Fibroblast of lung (primary cell): ENCODE data around the gene SRRM2. TPM values are rescaled to one million over a fixed set of nuclear protein-coding genes. Genes with fewer than 3 reads are reported as not detected.

Source experiments
- DNase-seq, 2 donors: peaks; one replicate each; pipeline versions ENCODE4 v3.0.0 to v3.0.0-alpha.2; 2010; ENCODE audit warnings: low read depth in 2 of 2
- H2AFZ ChIP-seq: 2 replicates; pipeline ENCODE4 v1.5.1; 2012; ENCODE audit warnings: low read length, control low read depth, inconsistent platforms
- H3K27ac ChIP-seq: 2 replicates; pipeline ENCODE4 v1.5.1; 2011; ENCODE audit warnings: low read length, control low read depth; ENCODE audit not compliant: insufficient read depth
- H3K27me3 ChIP-seq: 2 replicates; pipeline ENCODE4 v1.5.1; 2011; ENCODE audit warnings: mild to moderate bottlenecking, low read length; ENCODE audit not compliant: control insufficient read depth, insufficient read depth
- H3K36me3 ChIP-seq: 2 replicates; pipeline ENCODE4 v1.5.1; 2011; ENCODE audit warnings: low read length; ENCODE audit not compliant: control insufficient read depth, insufficient read depth
- H3K4me1 ChIP-seq: 2 replicates; pipeline ENCODE4 v1.5.1; 2011; ENCODE audit warnings: low read length; ENCODE audit not compliant: control insufficient read depth, insufficient read depth; ENCODE audit errors: extremely low read depth
- H3K4me2 ChIP-seq: 2 replicates; pipeline ENCODE4 v1.5.1; 2011; ENCODE audit warnings: low read length, control low read depth; ENCODE audit not compliant: insufficient read depth; ENCODE audit errors: extremely low read depth
- H3K4me3 ChIP-seq, 4 experiments: fragments of 200-600 bp in 1 of 4; sonication (generic) in 1 of 4; replicated peaks in 1 of 4; 2 replicates each; pipeline ENCODE4 v1.5.1; 2011 to 2016; ENCODE audit warnings: low read length in 4 of 4, low read depth in 3 of 4, mild to moderate bottlenecking in 3 of 4, control low read depth in 2 of 4, inconsistent platforms in 1 of 4, mixed read lengths in 1 of 4; ENCODE audit not compliant: insufficient read depth in 1 of 4; ENCODE audit errors: control extremely low read depth in 1 of 4
- H3K79me2 ChIP-seq: 2 replicates; pipeline ENCODE4 v1.5.1; 2012; ENCODE audit warnings: mild to moderate bottlenecking, low read length, inconsistent platforms; ENCODE audit not compliant: control insufficient read depth, insufficient read depth
- H3K9ac ChIP-seq: 2 replicates; pipeline ENCODE4 v1.5.1; 2011; ENCODE audit warnings: mild to moderate bottlenecking, low read length, control low read depth; ENCODE audit not compliant: insufficient read depth
- H3K9me3 ChIP-seq: 2 replicates; pipeline ENCODE4 v1.5.1; 2012; ENCODE audit warnings: low read depth, low read length; ENCODE audit not compliant: control insufficient read depth, insufficient read depth
- H4K20me1 ChIP-seq: 2 replicates; pipeline ENCODE4 v1.5.1; 2011; ENCODE audit warnings: low read length; ENCODE audit not compliant: control insufficient read depth, insufficient read depth; ENCODE audit errors: extremely low read depth
- EZH2 ChIP-seq: IDR thresholded peaks from 2 replicates; pipeline ENCODE4 v1.5.1; 2012; ENCODE audit warnings: low read length, control low read depth, mild to moderate bottlenecking; ENCODE audit errors: missing control alignments
- polyA plus RNA-seq, 2 donors: library from polyadenylated mRNA; depleted of rRNA in 1 of 2; stranded (reverse) in 1 of 2; unstranded in 1 of 2; fragments of >200 nt; gene quantifications; 2 replicates each; pipeline ENCODE4 v1.2.1, GENCODE V29; 2011 to 2012; ENCODE audit warnings: missing spikeins in 1 of 2
- total RNA-seq: library from RNA; depleted of rRNA; stranded (reverse); fragments of >200 nt; gene quantifications from 2 replicates; pipeline ENCODE4 v1.2.1, GENCODE V29; 2014
- TF ChIP-seq, protein P1 (sequence below), 2 donors: IDR thresholded peaks in 1 of 2; conservative IDR thresholded peaks in 1 of 2; 1 replicate in 1 of 2; 2 replicates in 1 of 2; pipeline ENCODE4 v1.5.1; 2011 to 2012; ENCODE audit warnings: low read length in 2 of 2, control low read depth in 1 of 2, inconsistent platforms in 1 of 2, low read depth in 1 of 2, mild to moderate bottlenecking in 1 of 2

The SRRM2 gene
- total and polyA plus RNA-seq, 2 donors (not counting 1 experiment from before 2014, with no cell fraction given) = 55.2 to 74.3 TPM

DNA sequence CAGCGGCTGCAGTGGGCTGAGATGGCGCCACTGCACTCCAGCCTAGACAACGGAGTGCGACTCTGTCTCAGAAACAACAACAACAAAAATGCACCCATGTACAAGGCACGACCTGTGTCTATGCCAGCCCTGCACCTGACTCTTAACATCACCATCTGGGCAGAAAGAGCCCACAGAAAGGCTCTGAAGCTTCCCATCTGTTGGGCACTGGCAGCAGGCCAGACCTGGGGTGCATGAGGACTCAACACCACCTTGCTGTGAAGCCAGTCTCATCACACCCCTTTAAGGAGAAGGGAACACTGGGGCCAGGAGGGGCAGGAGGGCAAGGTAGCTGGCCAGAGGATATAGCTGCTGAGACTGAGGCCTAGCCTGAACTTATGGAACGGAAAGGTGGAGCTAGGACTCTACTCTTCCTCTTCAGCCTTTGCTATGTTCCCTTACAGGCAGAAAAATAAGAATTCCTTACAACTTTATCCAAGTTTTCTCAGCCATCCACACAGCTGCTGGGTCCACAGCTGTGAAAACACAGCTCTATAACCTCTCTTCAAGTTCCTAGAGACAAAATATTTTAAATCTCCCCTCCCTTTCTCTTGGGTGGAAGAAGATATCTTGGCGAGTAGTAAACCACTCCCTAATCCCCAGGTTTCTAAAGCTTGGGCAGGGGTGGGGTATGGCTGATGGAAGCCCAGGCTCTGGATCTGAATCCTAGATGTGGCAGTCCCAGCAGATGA is 21.9 kb downstream of the SRRM2 start:
- Histone ChIP-seq H3K9ac (no peak overlapping the region), H3K27ac (peak overlapping the region; percentile 6), H2AFZ (no peak overlapping the region), H3K4me1 (peaks cover 10% of the 10 kb centered on the region), H3K4me2 (no peak overlapping the region), H3K9me3 (no peaks in the 10 kb centered on the region), H3K79me2 (peaks cover 56% of the 10 kb centered on the region), H3K4me3 (no peak overlapping the region), H4K20me1 (peaks cover 2% of the 10 kb centered on the region), H3K27me3 (no peaks in the 10 kb centered on the region), H3K36me3 (peaks cover 23% of the 10 kb centered on the region)
- DNase-seq = no peak
- TF ChIP-seq EZH2 = no peak

DNA sequence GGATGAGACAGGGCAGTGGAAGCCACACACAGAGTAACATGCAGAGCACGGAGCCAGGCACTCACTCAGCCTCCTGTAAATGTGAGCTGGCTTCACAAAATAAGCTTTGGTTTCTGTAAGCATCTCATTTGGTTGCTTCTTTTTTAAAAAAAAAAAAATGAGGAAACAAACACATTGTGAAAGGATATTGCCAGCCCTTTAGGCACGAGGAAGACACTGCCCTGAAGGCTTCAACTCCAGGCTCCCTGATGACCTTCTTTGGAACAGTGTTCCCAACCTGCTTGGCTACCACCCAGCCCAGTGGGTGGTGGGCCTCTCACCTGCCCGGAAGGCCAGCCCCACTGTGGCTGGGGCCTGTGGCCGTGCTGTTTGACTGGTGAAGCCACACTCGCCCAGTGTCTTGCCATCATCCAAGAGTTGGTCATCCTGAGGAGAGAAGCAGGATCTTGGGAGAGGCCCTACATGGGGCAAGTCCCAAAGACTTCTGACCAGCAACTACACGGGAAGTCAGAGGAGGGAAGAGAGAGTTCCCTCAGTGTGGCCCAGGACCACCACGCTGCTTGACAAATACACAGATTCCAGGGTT is 22.8 kb downstream of the SRRM2 start:
- Histone ChIP-seq H3K4me1 (peaks cover 10% of the 10 kb centered on the region), H3K36me3 (peaks cover 15% of the 10 kb centered on the region), H2AFZ (no peak overlapping the region), H3K4me3 (peak overlapping the region in 2 of 4 experiments; percentile 68 to 89), H3K9me3 (no peaks in the 10 kb centered on the region), H3K4me2 (no peak overlapping the region), H3K9ac (no peak overlapping the region), H3K27me3 (no peaks in the 10 kb centered on the region), H4K20me1 (no peaks in the 10 kb centered on the region), H3K27ac (no peak overlapping the region), H3K79me2 (peaks cover 52% of the 10 kb centered on the region)
- TF ChIP-seq, protein P1, sequence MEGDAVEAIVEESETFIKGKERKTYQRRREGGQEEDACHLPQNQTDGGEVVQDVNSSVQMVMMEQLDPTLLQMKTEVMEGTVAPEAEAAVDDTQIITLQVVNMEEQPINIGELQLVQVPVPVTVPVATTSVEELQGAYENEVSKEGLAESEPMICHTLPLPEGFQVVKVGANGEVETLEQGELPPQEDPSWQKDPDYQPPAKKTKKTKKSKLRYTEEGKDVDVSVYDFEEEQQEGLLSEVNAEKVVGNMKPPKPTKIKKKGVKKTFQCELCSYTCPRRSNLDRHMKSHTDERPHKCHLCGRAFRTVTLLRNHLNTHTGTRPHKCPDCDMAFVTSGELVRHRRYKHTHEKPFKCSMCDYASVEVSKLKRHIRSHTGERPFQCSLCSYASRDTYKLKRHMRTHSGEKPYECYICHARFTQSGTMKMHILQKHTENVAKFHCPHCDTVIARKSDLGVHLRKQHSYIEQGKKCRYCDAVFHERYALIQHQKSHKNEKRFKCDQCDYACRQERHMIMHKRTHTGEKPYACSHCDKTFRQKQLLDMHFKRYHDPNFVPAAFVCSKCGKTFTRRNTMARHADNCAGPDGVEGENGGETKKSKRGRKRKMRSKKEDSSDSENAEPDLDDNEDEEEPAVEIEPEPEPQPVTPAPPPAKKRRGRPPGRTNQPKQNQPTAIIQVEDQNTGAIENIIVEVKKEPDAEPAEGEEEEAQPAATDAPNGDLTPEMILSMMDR (conservative IDR thresholded peaks at IDR 0.05 in 1 of 2, IDR thresholded peaks at IDR 0.05 in 1 of 2; ENCODE audit: low read depth in 1 of 2, low read length in 2 of 2) = no peak
- no peak for TF ChIP-seq EZH2
- DNase-seq = no peak

DNA sequence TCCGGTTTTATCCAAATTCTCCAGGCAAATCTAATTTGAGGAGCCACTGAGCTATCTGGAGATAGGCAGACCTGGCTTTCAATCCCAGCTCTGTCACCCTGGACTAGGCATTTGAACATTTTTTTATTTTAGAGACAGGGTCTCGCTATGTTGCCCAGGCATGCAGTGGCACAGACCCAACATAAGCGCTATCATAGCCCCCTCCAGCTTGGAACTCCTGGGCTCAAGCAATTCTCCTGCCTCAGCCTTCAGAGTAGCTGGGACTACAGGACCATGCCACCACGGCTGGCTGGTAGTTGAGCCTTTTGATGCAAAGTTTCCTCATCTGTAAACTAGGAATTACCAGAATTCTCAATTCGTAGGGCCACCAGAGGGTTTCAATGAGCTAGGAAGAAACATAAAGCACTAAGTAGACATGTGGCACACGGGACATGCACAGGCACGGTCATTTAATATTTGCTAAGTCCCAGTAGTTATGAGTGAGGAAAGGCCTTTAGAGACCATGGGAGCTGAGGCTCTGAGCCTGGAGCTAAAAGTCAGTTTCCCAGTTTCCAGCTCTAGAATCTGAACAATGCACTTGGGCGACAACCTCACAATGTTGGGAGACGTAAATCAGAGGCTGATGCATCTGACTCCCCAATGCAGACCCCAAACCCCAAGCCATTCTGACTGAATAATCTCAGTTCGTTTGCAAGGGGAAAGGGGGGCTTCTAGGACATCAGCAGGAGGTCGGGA is 23.5 kb downstream of the SRRM2 start:
- DNase-seq = no peak
- H3K27ac ChIP-seq = peak overlapping the region; percentile 89
- peak overlapping the region; percentile 96 for H3K4me2 ChIP-seq
- peaks cover 10% of the 10 kb centered on the region for H3K4me1 ChIP-seq
- TF ChIP-seq, protein P1 (conservative IDR thresholded peaks at IDR 0.05 in 1 of 2, IDR thresholded peaks at IDR 0.05 in 1 of 2; ENCODE audit: low read depth in 1 of 2, low read length in 2 of 2) = no peak
- no peak for TF ChIP-seq EZH2
- H4K20me1 ChIP-seq = no peaks in the 10 kb centered on the region
- H2AFZ ChIP-seq = no peak overlapping the region
- no peaks in the 10 kb centered on the region for H3K27me3 ChIP-seq
- peaks cover 50% of the 10 kb centered on the region for H3K79me2 ChIP-seq
- H3K9ac ChIP-seq = peak overlapping the region; percentile 84
- no peaks in the 10 kb centered on the region for H3K9me3 ChIP-seq
- H3K36me3 ChIP-seq = peaks cover 10% of the 10 kb centered on the region
- H3K4me3 ChIP-seq = peak overlapping the region; percentile 68 to 90 (median 88)
